ENCODE results near the gene ZNF524.

- TF ChIP-seq CTCF (IDR thresholded peaks at IDR 0.05; ENCODE audit: low read depth, low read length) (no peak), EZH2phosphoT487 (IDR thresholded peaks at IDR 0.05; ENCODE audit: low read depth) (no peak)
These were observed 8.5 kb upstream of the ZNF524 start for GRCh38 chr19:55591555-55591954.

All from OCI-LY3 (cell line).